DOHH2 (cell line): ENCODE data around the gene IGF2.

ENCODE experiments used
- H3F3A ChIP-seq: fragments of 200-600 bp; sonication (generic), shearing (Covaris generic); 2 replicates; pipeline ENCODE4 v1.6.0; 2016; ENCODE audit warnings: antibody characterized with exemption, mild to moderate bottlenecking; ENCODE audit not compliant: control insufficient read depth, insufficient read depth
- H3K27ac ChIP-seq: fragments of 200-600 bp; sonication (generic); 2 replicates; pipeline ENCODE4 v1.5.1; 2014; ENCODE audit warnings: low read depth, mild to moderate bottlenecking, low read length, moderate library complexity
- H3K27me3 ChIP-seq: fragments of 200-600 bp; sonication (generic); 2 replicates; pipeline ENCODE4 v1.6.1; 2014; ENCODE audit warnings: mild to moderate bottlenecking, low read length, mixed read lengths; ENCODE audit not compliant: control insufficient read depth
- H3K36me3 ChIP-seq: fragments of 200-600 bp; sonication (generic); 2 replicates; pipeline ENCODE4 v1.6.1; 2014; ENCODE audit warnings: mild to moderate bottlenecking, low read length, moderate library complexity, mixed read lengths; ENCODE audit not compliant: control insufficient read depth
- H3K4me1 ChIP-seq: fragments of 200-600 bp; sonication (generic); 2 replicates; pipeline ENCODE4 v1.6.1; 2014; ENCODE audit warnings: mild to moderate bottlenecking, low read length, mixed read lengths; ENCODE audit not compliant: control insufficient read depth
- H3K4me2 ChIP-seq: fragments of 200-600 bp; sonication (generic); 2 replicates; pipeline ENCODE4 v1.6.0; 2014; ENCODE audit warnings: mild to moderate bottlenecking, low read length, moderate library complexity
- H3K4me3 ChIP-seq: fragments of 200-600 bp; sonication (generic); 2 replicates; pipeline ENCODE4 v1.5.1; 2014; ENCODE audit warnings: mild to moderate bottlenecking, low read length, mixed read lengths
- H3K79me2 ChIP-seq: fragments of 200-600 bp; sonication (generic); 2 replicates; pipeline ENCODE4 v1.6.1; 2014; ENCODE audit warnings: mild to moderate bottlenecking, low read length, mixed read lengths; ENCODE audit not compliant: control insufficient read depth
- H3K9me2 ChIP-seq: fragments of 200-600 bp; sonication (generic); replicated peaks from 2 replicates; pipeline ENCODE4 v1.6.1; 2014; ENCODE audit warnings: mild to moderate bottlenecking, low read length, mixed read lengths; ENCODE audit not compliant: control insufficient read depth
- H3K9me3 ChIP-seq: fragments of 200-600 bp; sonication (generic); 2 replicates; pipeline ENCODE4 v1.6.1; 2014; ENCODE audit warnings: antibody characterized with exemption, low read length, mixed read lengths; ENCODE audit not compliant: control insufficient read depth, insufficient read depth
- H4K20me1 ChIP-seq: fragments of 200-600 bp; sonication (generic); 2 replicates; pipeline ENCODE4 v1.6.0; 2014; ENCODE audit warnings: low read depth, mild to moderate bottlenecking, antibody characterized with exemption, low read length, moderate library complexity; ENCODE audit not compliant: control insufficient read depth, insufficient read depth
- CTCF ChIP-seq: fragments of 200-600 bp; sonication (generic); IDR thresholded peaks from one replicate; pipeline ENCODE4 v1.5.1; 2014; ENCODE audit warnings: antibody characterized with exemption, mild to moderate bottlenecking, low read depth, low read length; ENCODE audit not compliant: poor library complexity, severe bottlenecking
- EZH2phosphoT487 ChIP-seq: fragments of 200-600 bp; sonication (generic); IDR thresholded peaks from 2 replicates; pipeline ENCODE4 v1.6.1; 2017; ENCODE audit warnings: borderline replicate concordance, mild to moderate bottlenecking, antibody characterized with exemption, low read length, moderate library complexity, mixed read lengths

The IGF2 gene

GRCh38 chr11:2160736-2161259 is 21.6 kb upstream of the IGF2 start, which contains the start of gene INS:
Gene INS (minus strand): TSS chr11:2161209. CDS start chr11:2160971, 238 bp downstream.
- Histone ChIP-seq H3F3A (no peaks in the 10 kb centered on the region), H3K36me3 (no peaks in the 10 kb centered on the region), H3K79me2 (no peaks in the 10 kb centered on the region), H3K4me3 (no peak within 1 kb of the TSS), H3K9me3 (no peaks in the 10 kb centered on the region), H3K27ac (no peak within 1 kb of the TSS), H3K27me3 (no peaks in the 10 kb centered on the region), H3K9me2 (no peaks in the 10 kb centered on the region), H3K4me1 (no peaks in the 10 kb centered on the region), H4K20me1 (no peaks in the 10 kb centered on the region), H3K4me2 (no peak within 1 kb of the TSS)
- TF ChIP-seq EZH2phosphoT487 (no peak), CTCF (no peak)

GRCh38 chr11:2159536-2160413 is 20.6 kb upstream of the IGF2 start:
- no peaks in the 10 kb centered on the region for H3K4me1 ChIP-seq
- no peaks in the 10 kb centered on the region for H3K27me3 ChIP-seq
- no peaks in the 10 kb centered on the region for H3K9me3 ChIP-seq
- TF ChIP-seq EZH2phosphoT487 (no peak), CTCF (no peak)
- no peaks in the 10 kb centered on the region for H3K36me3 ChIP-seq
- no peak overlapping the region for H3K27ac ChIP-seq
- no peaks in the 10 kb centered on the region for H4K20me1 ChIP-seq
- H3K4me3 ChIP-seq: no peak overlapping the region
- no peaks in the 10 kb centered on the region for H3F3A ChIP-seq
- no peaks in the 10 kb centered on the region for H3K79me2 ChIP-seq
- no peak overlapping the region for H3K4me2 ChIP-seq
- no peaks in the 10 kb centered on the region for H3K9me2 ChIP-seq

- no peaks in the 10 kb centered on the region for H3K9me3 ChIP-seq
- H4K20me1 ChIP-seq: no peaks in the 10 kb centered on the region
- no peaks in the 10 kb centered on the region for H3K36me3 ChIP-seq
- H3K4me2 ChIP-seq: no peak overlapping the region
- H3K27me3 ChIP-seq: no peaks in the 10 kb centered on the region
- H3K4me1 ChIP-seq: no peaks in the 10 kb centered on the region
- H3K27ac ChIP-seq: no peak overlapping the region
- no peaks in the 10 kb centered on the region for H3K9me2 ChIP-seq
- H3K4me3 ChIP-seq: no peak overlapping the region
- TF ChIP-seq CTCF: no peak
- no peak for TF ChIP-seq EZH2phosphoT487
- no peaks in the 10 kb centered on the region for H3K79me2 ChIP-seq
- no peaks in the 10 kb centered on the region for H3F3A ChIP-seq
These were observed 19.8 kb upstream of the IGF2 start for GRCh38 chr11:2158966-2159365.
